Activated CD8-positive, alpha-beta memory T cell treated with anti-CD3 and anti-CD28 coated beads, Interleukin-2, amount 50 U/mL, for 1 hour (primary cell): ENCODE data around the gene TGOLN2.

ENCODE experiments used
- DNase-seq: peaks from one replicate; pipeline ENCODE4 v3.0.0-alpha.2; 2020; ENCODE audit errors: extremely low read depth

Gene TGOLN2

DNA sequence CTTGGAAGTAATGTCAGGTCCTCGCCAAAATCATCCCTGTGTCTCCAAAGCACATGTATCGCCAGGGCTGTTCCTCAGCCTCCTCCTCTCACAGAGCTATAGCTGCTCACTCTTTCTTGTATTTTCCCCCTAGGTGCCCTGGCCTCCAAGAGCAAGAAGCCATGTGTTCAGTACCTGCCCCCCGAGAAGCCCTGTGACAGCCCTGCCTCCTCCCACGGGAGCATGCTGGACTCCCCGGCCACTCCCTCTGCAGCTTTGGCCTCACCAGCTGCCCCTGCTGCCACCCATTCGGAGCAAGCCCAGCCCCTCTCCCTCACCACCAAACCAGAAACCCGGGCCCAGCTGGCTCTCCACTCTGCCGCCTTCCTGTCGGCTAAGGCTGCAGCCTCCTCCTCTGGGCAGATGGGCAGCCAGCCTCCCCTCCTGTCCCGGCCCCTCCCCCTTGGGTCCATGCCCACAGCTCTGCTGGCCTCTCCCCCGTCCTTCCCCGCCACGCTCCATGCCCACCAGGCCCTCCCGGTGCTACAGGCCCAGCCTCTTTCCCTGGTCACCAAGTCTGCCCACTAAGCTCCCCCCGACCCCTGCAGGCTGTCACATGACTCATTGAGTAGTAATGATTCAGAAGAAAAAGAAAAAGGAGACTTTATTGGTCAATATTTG is 18.8 kb downstream of the TGOLN2 start:
- no peak for DNase-seq

DNA sequence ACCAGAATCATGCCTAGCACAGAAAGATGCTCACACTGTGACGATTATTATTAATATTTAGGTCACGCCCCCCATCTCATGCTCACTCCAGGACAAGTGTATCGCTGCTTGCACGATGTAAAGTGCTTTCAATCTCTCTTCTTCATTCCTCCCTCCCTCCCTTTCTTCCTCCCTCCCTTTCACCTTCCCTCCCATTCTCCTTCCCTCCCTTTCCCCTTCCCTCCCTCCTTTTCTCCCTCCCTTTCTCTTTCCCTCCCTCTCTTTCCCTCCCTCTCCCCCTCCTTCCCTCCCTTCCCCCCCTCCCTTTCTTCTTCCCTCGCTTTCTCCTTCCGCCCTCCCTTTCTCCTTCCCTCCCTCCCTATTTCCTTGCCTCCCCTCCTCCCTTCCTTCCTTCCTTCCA is 19.6 kb downstream of the TGOLN2 start:
- DNase-seq: no peak

DNA sequence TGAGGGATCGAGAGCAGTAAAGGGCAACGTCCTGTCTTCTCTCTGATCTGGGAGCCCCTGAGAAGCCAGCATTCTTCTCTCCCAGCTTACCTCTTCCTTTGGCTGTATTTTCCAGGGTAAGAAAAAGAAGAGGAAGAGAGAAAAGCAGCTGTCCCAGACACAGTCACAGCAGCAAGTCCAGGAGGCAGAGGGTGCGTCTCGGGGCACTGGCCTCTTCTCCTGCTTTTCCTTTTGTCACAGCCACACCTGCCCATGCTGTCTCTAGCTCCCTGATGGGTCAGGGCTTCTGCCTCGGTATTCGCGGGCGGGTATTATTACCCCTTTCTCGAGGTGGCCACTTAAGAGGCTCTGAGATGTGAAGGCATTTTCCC is 20.3 kb downstream of the TGOLN2 start:
- DNase-seq: no peak

DNA sequence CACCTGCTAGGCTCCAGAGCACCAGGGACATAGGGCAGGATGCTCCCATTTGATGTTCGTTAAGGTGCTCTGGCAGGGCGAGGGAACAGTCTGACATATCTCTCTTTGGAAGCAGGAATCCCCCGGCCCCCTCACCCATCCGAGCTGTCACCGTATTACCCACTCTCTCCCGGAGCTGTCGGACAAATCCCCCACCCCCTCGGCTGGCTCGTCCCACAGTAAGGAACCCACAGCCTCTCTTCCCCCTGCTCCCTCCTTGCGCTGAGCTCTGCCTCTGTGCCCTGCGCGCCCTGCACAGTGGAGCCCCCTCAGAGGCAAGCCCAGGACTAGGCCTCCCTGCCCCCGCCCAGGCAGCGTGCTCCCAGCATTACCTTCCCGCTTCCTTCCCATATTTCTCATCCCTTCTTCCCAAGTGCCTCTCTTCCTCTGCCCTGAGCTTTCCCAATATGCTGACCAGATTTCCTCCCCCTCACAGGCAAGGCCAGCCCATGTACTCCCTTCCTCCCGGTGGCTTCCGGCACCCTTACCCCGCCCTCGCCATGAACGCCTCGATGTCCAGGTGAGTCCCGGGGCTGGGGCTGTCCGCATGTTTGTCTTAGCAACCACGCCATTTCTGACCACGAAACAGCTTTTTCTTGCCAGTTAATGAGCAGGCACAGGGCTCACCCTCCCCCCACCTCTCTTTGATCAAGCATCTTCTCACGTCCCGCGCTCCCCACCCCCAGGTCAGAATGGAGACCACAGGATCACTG is 23.8 kb downstream of the TGOLN2 start:
- DNase-seq: no peak

DNA sequence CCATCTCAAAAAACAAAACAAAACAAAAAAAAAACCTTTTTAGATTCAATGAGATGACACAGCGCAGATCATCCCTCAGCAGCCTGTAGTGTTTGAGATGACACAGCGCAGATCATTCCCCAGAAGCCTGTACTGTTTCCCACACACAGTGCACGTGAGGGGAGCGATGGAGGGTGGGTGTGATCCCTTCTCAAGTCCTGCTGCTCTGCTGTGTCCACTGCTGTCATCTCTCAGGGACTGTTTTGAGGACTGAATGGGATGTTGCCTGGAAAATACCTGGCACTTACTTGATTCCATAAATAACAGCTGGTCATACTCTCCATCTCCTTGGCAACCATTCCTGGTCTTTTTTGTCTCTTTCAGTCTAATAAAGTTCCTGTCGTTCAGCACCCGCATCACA is 25.7 kb downstream of the TGOLN2 start:
- no peak for DNase-seq

DNA sequence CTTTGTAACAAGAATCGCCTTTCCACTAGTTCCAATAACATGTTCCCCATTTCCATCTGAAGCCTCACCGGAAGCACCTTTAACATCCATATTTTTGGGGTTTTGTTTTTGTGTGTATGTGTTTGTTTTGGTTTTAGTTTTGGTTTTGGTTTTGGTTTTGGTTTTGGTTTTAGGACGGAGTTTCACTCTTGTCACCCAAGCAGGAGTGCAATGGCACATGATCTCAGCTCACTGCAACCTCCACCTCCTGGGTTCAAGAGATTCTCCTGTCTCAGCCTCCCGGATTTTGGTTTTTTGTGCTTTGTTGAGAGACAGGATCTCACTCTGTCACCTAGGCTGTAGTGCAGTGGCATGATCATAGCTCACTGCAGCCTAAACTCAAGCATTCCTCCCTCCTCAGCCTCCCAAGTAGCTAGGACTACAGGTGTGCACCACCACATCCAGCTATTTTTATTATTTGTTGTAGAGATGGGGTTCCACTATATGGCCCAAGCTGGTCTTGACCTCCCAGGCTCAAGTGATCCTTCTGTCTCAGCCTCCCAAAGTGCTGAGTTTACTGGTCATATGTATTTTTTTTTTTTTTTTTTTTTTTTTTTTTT is 36.3 kb downstream of the TGOLN2 start:
- no peak for DNase-seq

DNA sequence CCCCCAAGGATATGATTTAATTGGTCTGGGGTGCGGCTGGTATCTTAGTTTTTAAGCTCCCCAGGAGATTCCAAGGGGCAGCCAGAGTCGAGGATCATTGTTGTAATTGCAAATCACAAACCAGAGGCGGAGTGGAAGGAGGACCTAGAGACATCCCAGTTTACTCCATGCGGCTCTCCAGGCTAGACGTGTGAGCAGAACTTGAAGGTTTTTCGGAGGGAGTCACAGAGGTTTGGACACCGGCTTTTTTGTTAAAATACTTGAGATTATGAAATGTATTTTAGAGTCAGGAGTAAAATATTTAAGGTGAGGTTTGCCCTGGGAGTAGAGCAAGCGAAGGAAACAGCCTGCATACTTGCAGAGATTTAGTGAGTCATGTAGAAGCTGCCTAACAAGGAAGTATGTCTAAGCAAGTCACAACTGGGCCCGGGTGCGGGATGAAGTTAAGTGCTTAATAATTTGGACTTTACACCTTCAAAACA is 39.5 kb downstream of the TGOLN2 start:
- no peak for DNase-seq

DNA sequence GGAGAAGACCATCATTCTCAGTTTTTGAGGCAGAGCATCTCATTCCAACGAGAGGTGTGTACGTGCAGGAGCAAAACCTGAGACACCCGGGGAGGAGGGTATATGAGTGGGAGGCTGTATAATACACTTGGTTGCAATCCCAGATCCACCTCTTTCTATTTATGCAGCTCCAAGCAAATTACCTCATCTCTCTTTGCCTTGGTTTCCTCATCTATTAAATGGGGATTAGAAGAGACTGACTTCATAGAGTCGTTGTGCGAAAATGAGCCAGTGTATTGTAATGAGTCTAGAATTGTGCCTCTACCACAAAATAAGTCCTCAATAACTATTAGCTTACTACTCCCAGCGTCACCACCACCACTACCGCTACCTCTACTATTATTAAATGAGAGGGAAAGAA is 40.1 kb downstream of the TGOLN2 start:
- DNase-seq: no peak

DNA sequence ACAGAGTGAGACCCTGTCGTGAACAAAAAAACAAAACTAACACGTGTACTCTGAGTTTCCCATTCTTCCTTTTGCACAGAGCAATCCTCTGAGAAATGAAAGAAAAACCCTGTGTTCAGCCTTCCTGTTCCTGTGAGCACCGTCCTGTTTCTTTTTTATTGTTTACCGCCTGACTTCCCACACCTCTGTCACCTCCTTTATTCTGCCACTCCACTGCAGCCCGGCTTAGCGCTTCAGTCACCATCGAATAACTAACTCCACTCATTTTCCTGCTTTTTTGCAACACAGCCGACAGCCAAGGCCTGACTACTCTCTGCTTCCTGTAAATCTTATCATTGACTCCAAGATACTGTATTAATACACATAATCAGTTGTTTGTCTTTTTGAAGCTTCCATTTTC is 40.9 kb downstream of the TGOLN2 start:
- DNase-seq: no peak

DNA sequence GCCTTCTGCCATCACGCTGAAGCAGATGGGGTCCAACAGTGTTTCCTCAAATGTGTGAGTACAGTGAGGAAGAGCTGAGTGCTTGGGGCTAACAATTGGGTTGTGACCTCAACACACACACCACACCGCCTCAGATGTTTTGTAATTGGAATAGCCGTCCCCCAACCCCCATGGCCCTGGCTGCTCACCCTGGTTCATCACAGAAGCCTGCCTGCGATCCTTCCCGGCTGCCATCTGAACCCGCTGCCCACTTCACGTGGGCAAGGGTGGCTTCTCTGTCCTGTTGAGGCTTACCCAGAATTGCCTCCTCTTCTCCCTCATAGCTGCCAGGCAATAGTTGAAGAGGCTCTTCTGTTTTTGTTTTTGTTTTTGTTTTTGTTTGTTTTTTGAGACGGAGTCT is 44.1 kb downstream of the TGOLN2 start:
- no peak for DNase-seq

DNA sequence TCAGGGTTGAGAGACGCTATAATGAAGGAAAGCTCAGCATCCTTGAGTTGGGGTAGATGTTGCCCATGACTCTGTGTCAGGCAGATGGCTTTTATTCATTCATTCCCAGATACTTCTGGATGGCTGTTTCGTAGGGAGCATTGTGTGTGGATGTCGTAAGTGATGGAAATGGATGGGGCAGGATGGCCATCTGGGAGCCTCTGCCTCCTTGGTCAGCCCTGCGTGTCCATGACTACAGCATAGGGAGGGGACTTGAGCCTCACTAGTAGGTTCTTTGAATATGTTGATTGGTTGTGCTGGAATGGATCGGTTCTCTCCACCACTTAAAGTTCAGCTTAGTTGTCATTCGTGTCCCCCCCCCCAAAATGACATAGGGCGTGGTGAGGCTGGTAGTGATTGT is 44.9 kb downstream of the TGOLN2 start:
- DNase-seq: no peak

DNA sequence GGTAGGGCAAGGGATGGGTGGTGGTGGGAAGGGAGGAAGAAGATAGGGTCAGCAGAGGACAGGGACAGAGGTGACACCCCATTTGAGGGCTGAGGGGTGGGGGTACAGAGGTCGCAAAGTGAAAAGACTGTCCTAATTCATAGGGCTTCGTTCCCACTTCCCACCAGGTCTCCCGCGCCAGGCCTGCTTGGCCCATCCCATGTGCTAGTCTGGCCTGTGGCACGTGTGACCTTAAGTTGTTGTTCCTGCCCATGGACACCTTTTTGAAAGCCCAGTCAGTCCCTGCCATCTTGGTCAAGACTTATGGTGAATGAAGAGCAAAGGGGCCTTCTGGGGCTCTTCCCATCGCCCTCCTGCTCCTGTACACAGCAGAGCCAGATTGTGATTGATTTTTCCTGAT is 46.2 kb downstream of the TGOLN2 start:
- no peak for DNase-seq

DNA sequence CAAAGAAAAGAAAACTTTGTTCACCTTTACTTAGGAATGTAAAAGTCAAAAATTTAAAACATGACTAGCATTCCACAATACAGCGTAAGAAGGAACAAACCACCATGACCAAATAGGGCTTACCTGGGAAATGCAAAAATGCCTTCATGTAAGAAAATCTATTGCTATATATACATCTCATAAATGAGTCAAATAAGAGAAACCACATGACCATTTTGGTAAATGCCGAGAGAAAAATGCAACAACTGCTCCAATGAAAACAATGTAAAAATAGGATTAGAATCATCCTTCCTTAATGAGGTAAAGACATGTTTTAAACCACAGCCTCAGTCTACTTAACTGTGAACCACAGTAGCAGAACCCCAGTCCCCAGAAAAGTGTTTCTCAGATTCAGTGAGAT is 49.4 kb downstream of the TGOLN2 start:
- DNase-seq: no peak

DNA sequence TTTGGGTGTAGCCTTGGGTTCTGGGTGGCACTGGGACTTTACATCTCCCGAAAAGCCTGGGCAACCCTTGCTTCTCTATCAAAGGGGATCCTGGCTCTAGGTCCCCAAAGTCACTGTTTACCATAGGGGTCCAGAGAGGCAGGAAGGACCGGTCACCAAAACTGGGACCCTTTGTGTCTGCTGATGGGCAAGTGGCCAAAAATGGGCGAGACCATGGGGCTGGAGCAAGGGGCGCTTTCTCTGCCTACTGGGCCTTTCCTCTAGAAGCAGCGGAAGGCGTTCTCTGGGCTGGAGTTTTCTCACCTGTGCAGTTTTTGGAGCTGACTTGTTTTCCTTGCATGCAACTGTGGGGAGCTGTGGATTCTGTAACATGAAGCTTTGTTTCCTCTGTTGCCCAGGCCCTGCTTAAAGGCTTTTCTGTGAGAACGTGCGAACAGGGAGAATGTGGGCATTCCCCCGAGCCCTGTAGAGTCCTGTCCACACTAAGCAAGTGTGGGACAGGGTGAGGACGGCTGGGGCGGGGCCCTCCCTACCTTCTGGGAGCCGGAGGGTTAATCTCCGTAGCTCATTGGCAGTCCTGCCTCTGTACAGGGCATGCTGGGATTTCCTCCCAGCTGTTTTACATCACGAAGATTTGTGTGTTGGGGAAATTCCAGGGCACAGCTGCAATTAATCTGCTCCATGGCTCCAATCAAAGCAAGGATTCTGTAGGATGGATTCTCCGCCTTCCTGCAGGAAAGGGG is 50.2 kb downstream of the TGOLN2 start:
- no peak for DNase-seq

DNA sequence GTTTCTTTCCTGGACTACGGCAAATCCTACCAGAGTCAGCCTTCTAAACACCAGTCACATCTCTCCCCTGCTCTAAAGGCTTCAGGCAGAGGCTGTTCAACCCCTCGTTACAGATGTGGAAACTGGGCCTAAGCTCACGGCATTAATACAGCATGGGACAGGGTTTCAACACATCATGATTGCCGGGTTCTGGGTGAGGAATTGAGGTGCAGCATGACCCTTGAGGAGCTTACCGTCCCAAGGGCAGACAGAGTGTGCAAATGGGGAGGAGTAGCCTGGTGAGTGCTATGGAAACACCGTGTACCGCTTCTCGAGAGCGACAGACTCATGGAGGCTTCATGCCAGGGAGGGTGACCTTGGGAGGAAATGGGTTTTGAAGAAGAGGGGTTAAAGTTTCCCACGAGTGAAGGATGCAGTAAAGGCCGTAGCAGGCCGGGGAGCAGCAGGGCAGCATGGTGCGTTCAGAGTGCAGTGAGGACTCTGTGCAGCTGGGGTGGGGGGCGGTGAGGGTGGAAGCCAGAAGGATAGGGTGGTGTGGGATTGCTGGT is 51.1 kb downstream of the TGOLN2 start:
- no peak for DNase-seq

DNA sequence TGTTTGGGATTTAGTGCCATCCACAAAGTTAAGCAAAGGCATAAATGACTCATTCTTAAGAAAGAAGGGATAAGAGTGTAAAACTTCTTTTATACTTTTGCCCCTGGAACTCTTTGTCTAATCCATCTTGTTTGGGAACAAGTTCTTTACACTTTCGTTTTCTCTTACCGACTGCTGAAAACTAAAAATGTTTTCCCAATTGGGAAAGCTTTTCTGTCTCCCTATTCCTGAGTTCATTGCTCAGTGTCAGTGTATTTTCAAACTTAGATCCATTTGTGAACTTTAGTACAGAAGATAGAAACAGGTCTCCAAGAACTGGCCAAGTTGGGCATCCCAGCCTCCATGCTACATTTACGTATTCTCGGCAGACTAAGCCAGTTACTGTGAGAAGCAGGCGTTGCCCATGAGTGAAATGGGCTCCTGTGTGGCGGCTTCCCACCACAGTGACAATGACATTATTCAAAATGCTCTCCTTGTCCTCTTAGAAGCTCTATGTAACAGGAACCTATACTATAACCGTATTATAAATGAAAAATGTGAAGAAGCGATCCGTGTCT is 51.7 kb downstream of the TGOLN2 start:
- DNase-seq: no peak

DNA sequence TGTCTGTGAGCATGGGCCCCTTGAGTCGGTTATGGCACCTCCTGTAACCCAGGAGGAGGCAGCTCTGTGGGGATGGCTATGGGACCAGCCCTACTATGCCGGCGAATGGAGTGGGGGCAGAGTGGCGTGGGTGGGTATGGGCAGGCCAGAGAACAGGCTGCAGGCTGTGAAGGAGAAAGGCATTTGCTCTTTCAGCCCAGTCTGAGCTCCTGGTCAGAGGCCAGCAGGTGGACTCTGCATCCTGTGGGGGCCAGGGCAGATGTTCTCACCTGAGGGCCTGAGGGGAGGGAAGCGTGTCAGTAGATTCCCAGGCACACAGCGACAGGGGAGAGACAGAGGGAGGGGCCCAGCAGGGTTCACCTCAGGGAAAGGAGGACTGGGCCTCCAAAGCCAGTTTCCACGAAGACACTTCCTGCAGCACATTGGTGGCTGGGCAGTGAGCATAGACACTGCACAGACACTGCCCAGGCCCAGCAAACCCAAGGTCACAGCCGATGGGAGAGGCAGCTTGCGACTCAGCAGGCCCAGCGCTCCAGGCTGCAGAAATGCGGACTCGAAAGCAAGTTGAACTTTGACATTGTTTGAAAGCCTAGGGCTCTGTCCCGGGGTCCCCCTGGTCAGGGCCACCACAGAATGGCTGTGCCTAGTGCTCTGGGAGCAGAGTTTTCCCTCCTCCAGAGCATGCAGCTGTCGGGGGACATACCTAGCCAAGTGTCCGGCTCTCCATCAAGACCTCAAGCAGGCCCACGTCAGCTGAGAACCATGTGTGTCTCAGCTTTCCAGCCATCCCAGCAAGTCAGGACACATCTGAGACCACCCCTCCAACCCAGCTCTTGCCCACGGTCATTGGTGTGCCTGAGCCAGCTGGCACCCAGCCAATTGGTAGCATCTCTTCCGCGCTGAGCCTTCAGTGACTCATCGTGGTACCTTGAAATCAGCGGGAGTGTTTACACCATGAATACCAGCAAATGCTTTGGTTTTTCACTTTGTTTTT is 53.8 kb downstream of the TGOLN2 start:
- no peak for DNase-seq

DNA sequence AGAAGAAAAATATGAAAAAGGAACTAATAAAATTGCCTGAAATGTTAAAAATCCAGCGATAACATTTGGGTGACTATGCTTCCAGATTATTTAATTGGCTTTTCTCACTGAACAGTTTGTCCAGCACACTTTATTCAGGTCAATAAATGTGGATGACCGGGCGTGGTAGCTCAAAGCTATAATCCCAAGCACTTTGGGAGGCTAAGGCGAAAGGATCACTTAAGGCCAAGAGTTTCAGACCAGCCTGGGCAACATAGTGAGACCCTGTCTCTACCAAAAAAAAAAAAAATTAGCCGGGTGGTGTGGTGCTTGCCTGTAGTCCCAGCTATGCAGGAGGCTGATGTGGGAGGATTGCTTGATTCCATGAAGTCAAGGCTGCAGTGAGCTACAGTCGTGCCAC is 55.4 kb downstream of the TGOLN2 start:
- DNase-seq: no peak

DNA sequence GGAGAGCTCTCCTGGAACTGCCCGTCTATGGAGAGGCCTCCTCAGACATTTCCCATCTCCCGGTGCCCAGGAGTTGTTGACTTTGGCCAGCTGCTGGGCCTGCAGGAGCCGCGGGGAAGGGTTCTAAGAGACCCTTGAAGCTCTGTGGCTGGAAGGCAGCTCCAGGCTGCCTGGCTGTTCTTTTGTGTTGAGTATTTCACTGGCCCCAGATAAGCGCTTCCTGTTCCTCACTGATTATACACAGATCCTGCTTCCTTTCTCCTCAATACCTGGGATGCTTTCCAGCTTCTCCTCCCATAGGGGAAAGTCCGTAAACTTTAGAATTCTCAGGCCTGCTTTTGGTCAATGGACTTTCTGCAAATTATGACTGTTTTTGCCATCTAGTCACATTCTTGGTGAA is 57.8 kb downstream of the TGOLN2 start:
- DNase-seq: no peak
